ENCODE data around the gene FCHSD2.

GRCh38 chr11:72970557-72971118, 171.5 kb downstream of the FCHSD2 start:
- TF ChIP-seq GATAD2A (CRISPR knock-in tag; IDR thresholded peaks at IDR 0.05), result no peak
- no peak for TF ChIP-seq JARID2 (CRISPR knock-in tag; IDR thresholded peaks at IDR 0.05; ENCODE audit: insufficient replicate concordance)
- no peak for TF ChIP-seq EP300 (IDR thresholded peaks at IDR 0.05; ENCODE audit: low read depth in 2 of 2, low read length in 2 of 2)
- no peak for TF ChIP-seq EP300 (CRISPR knock-in tag; IDR thresholded peaks at IDR 0.05; ENCODE audit: borderline replicate concordance)
- TF ChIP-seq HDAC6 (IDR thresholded peaks at IDR 0.05; ENCODE audit: low read depth, low read length), result no peak
- no peak for TF ChIP-seq ZNF772 (CRISPR knock-in tag; IDR thresholded peaks at IDR 0.05)
- no peak for TF ChIP-seq PREB (CRISPR knock-in tag; IDR thresholded peaks at IDR 0.05)
- no peak for TF ChIP-seq ZNF407 (CRISPR knock-in tag; IDR thresholded peaks at IDR 0.05; ENCODE audit: not compliant biosample characterization)
- no peak for TF ChIP-seq ZNF280B (CRISPR knock-in tag; IDR thresholded peaks at IDR 0.05; ENCODE audit: borderline replicate concordance)
- no peak for TF ChIP-seq MNT (IDR thresholded peaks at IDR 0.05)
- no peak for TF ChIP-seq NFIC (IDR thresholded peaks at IDR 0.05; ENCODE audit: low read length)
- TF ChIP-seq KAT7 (CRISPR knock-in tag; IDR thresholded peaks at IDR 0.05; ENCODE audit: borderline replicate concordance), result no peak
- no peak for TF ChIP-seq CREBL2 (CRISPR knock-in tag; IDR thresholded peaks at IDR 0.05; ENCODE audit: borderline replicate concordance)
- no peak for TF ChIP-seq CTCF (CRISPR knock-in tag; IDR thresholded peaks at IDR 0.05)
- no peak for TF ChIP-seq ZNF138 (CRISPR knock-in tag; IDR thresholded peaks at IDR 0.05; ENCODE audit: low read depth)
